ENCODE data around the gene COX7C. TPM values are rescaled to one million over a fixed set of nuclear protein-coding genes. Genes with fewer than 3 reads are reported as not detected.

COX7C gene
- total RNA-seq, 3 donors from 2014 or later: 677 to 765 (median 717) TPM

GRCh38 chr5:86623785-86624483 lies 6.2 kb downstream of the COX7C start:
- intact Hi-C loops (cut with DNase I, micrococcal nuclease): no loop called here
- H3K4me3 ChIP-seq: no peak overlapping the region
- no peak for TF ChIP-seq CTCF (IDR thresholded peaks at IDR 0.05)
- no peaks in the 10 kb centered on the region for H3K36me3 ChIP-seq (ENCODE audit: low read depth)
- DNase-seq: no peak
- ATAC-seq: no peak
- no peaks in the 10 kb centered on the region for H3K9me3 ChIP-seq
- peaks cover 8% of the 10 kb centered on the region for H3K4me1 ChIP-seq (ENCODE audit: low read depth)

GRCh38 chr5:86625148-86625547 lies 7.4 kb downstream of the COX7C start:
- intact Hi-C loops (cut with DNase I, micrococcal nuclease): no loop called here
- Histone ChIP-seq H3K9me3 (no peaks in the 10 kb centered on the region), H3K4me3 (no peak overlapping the region), H3K36me3 (ENCODE audit: low read depth) (no peaks in the 10 kb centered on the region), H3K4me1 (ENCODE audit: low read depth) (no peaks in the 10 kb centered on the region)
- DNase-seq: no peak
- no peak for TF ChIP-seq CTCF (IDR thresholded peaks at IDR 0.05)
- ATAC-seq: no peak

- no peaks in the 10 kb centered on the region for H3K36me3 ChIP-seq (ENCODE audit: low read depth)
- no peak for ATAC-seq
- TF ChIP-seq CTCF (IDR thresholded peaks at IDR 0.05): no peak
- no peak overlapping the region for H3K4me3 ChIP-seq
- intact Hi-C loops (cut with DNase I, micrococcal nuclease): no loop called here
- no peak for DNase-seq
- H3K9me3 ChIP-seq: no peaks in the 10 kb centered on the region
- H3K4me1 ChIP-seq (ENCODE audit: low read depth): no peaks in the 10 kb centered on the region
Measured at GRCh38 chr5:86626149-86626548, 8.4 kb downstream of the COX7C start.

- H3K4me1 ChIP-seq (ENCODE audit: low read depth): no peaks in the 10 kb centered on the region
- intact Hi-C loops (cut with DNase I, micrococcal nuclease): no loop called here
- ATAC-seq (no peak), DNase-seq (no peak)
- TF ChIP-seq CTCF (IDR thresholded peaks at IDR 0.05): no peak
- H3K9me3 ChIP-seq: no peaks in the 10 kb centered on the region
- H3K36me3 ChIP-seq (ENCODE audit: low read depth): no peaks in the 10 kb centered on the region
- no peak overlapping the region for H3K4me3 ChIP-seq
Measured at GRCh38 chr5:86631165-86631564, 13.4 kb downstream of the COX7C start.

- intact Hi-C loops (cut with DNase I, micrococcal nuclease): no loop called here
- DNase-seq (no peak), ATAC-seq (no peak)
- Histone ChIP-seq H3K4me3 (no peak overlapping the region), H3K36me3 (ENCODE audit: low read depth) (no peaks in the 10 kb centered on the region), H3K4me1 (ENCODE audit: low read depth) (no peaks in the 10 kb centered on the region), H3K9me3 (no peaks in the 10 kb centered on the region)
- TF ChIP-seq CTCF (IDR thresholded peaks at IDR 0.05): no peak
Measured at GRCh38 chr5:86640998-86641397, 23.3 kb downstream of the COX7C start.

- TF ChIP-seq CTCF (IDR thresholded peaks at IDR 0.05): no peak
- Histone ChIP-seq H3K36me3 (ENCODE audit: low read depth) (no peaks in the 10 kb centered on the region), H3K4me3 (no peak overlapping the region), H3K4me1 (ENCODE audit: low read depth) (no peaks in the 10 kb centered on the region), H3K9me3 (no peaks in the 10 kb centered on the region)
- ATAC-seq: no peak
- intact Hi-C loops (cut with DNase I, micrococcal nuclease): no loop called here
- DNase-seq: no peak
Measured at GRCh38 chr5:86644843-86645242, 27.1 kb downstream of the COX7C start.
